WTC11 (cell line): ENCODE data around the gene GABRG3.
A peak's percentile ranks its signal among the peaks of the same experiment; 100 is the strongest.

Source experiments
- CTCF ChIP-seq: fragments of 200-600 bp; IDR thresholded peaks from 2 replicates; pipeline ENCODE4 v1.8.0; 2022; ENCODE audit warnings: antibody characterized with exemption
- FOXJ3 ChIP-seq: sonication (generic); formaldehyde crosslinking; IDR thresholded peaks from 2 replicates; pipeline ENCODE4 v1.9.0; 2021; ENCODE audit warnings: missing genetic modification reagents, mild to moderate bottlenecking, borderline replicate concordance
- JAZF1 ChIP-seq: fragments of 250-450 bp; sonication (Bioruptor Pico); IDR thresholded peaks from 2 replicates; pipeline ENCODE4 v1.9.0; 2021; ENCODE audit warnings: moderate library complexity, mild to moderate bottlenecking, inconsistent platforms
- MAX ChIP-seq: sonication (generic); formaldehyde crosslinking; IDR thresholded peaks from 2 replicates; pipeline ENCODE4 v1.8.0; 2022; ENCODE audit warnings: mild to moderate bottlenecking, missing genetic modification reagents
- NR1H2 ChIP-seq: sonication (generic); formaldehyde crosslinking; IDR thresholded peaks from 2 replicates; pipeline ENCODE4 v1.9.0; 2021; ENCODE audit warnings: mild to moderate bottlenecking, moderate library complexity, missing genetic modification reagents
- NR2C2 ChIP-seq: sonication (generic); formaldehyde crosslinking; IDR thresholded peaks from 2 replicates; pipeline ENCODE4 v1.8.0; 2022; ENCODE audit warnings: mild to moderate bottlenecking, missing genetic modification reagents
- ZNF138 ChIP-seq: sonication (generic); formaldehyde crosslinking; conservative IDR thresholded peaks from 2 replicates; pipeline ENCODE4 v1.8.1; 2022; ENCODE audit warnings: mild to moderate bottlenecking, moderate library complexity, missing genetic modification reagents
- TF ChIP-seq, protein P1 (sequence below): sonication (generic); formaldehyde crosslinking; conservative IDR thresholded peaks from 2 replicates; pipeline ENCODE4 v1.8.1; 2022; ENCODE audit warnings: mild to moderate bottlenecking, missing genetic modification reagents

DNA sequence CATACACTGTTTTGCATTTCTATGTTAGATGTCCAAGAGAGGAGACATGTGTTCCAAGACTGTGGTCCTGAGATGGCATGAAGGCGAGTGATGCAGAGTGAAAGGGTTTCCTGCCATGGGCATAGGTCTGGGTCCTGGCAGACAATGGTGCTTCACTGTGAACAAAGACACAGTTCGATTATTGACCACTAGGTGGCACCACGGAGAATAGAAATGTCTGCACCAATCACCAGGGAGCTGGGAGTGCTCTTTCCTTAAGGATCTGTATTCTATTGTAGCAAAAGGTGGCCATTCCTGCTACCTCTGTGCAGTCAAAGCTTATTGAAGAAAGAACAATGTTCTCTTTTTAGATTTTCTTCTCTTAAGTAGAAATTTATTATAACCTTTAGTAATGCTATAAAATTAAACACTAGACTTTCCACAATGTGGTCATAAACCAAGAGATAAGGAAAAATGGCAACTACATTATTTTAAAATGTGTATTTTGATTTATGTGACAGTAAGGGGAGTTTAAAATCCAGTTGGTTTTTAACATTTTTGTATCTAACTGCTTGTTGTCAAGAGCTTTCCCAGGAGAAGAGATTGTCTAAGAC is 88.7 kb downstream of the GABRG3 start:
- TF ChIP-seq CTCF, result peak; percentile 59; the same call in 1 of the 2 replicates
- TF ChIP-seq ZNF138 (CRISPR knock-in tag), result no peak
- TF ChIP-seq NR2C2 (CRISPR knock-in tag), result no peak
- TF ChIP-seq NR1H2 (CRISPR knock-in tag), result no peak
- no peak for TF ChIP-seq MAX
- TF ChIP-seq, protein P1, sequence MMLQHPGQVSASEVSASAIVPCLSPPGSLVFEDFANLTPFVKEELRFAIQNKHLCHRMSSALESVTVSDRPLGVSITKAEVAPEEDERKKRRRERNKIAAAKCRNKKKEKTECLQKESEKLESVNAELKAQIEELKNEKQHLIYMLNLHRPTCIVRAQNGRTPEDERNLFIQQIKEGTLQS, result no peak
- TF ChIP-seq FOXJ3 (CRISPR knock-in tag), result no peak
- no peak for TF ChIP-seq JAZF1
